T-helper 17 cell (primary cell): ENCODE results near the gene CYP4F8. TPM values are rescaled to one million over a fixed set of nuclear protein-coding genes. Genes with fewer than 3 reads are reported as not detected.
A peak's percentile ranks its signal among the peaks of the same experiment; 100 is the strongest.

Experiments
- ATAC-seq: fragments of 150-1000 bp; cut with Tn5 transposase; 2 replicates; pipeline ENCODE4 v1.10.0; 2021; ENCODE audit warnings: mild to moderate bottlenecking, moderate library complexity
- DNase-seq, 3 donors: peaks; one replicate each; pipeline versions ENCODE4 v3.0.0 to v3.0.0-alpha.2; 2020 to 2021
- H3K9me3 ChIP-seq: one replicate; pipeline ENCODE4 v1.7.0; 2013; ENCODE audit warnings: low read length, mild to moderate bottlenecking; ENCODE audit not compliant: control insufficient read depth, poor library complexity, severe bottlenecking
- H3K27ac Mint-ChIP-seq: one replicate; pipeline ENCODE4 v1.8.0; 2022; ENCODE audit warnings: mild to moderate bottlenecking, moderate library complexity, mixed read lengths
- H3K27me3 Mint-ChIP-seq: one replicate; pipeline ENCODE4 v1.8.0; 2022; ENCODE audit warnings: mixed read lengths
- H3K36me3 Mint-ChIP-seq: one replicate; pipeline ENCODE4 v1.8.0; 2022; ENCODE audit warnings: low read depth, mixed read lengths
- H3K4me1 Mint-ChIP-seq: one replicate; pipeline ENCODE4 v1.8.0; 2022; ENCODE audit warnings: mild to moderate bottlenecking, mixed read lengths
- H3K4me3 Mint-ChIP-seq: one replicate; pipeline ENCODE4 v1.8.0; 2022; ENCODE audit warnings: mild to moderate bottlenecking, moderate library complexity, mixed read lengths
- total RNA-seq, 4 donors: library from RNA in 2 of 4; stranded (reverse) in 2 of 4; gene quantifications; one replicate each; pipeline ENCODE4 v1.2.3 and lab custom pipeline; 2022 to 2026

CYP4F8 gene
- total RNA-seq, 2 donors from 2014 or later: not detected

DNA sequence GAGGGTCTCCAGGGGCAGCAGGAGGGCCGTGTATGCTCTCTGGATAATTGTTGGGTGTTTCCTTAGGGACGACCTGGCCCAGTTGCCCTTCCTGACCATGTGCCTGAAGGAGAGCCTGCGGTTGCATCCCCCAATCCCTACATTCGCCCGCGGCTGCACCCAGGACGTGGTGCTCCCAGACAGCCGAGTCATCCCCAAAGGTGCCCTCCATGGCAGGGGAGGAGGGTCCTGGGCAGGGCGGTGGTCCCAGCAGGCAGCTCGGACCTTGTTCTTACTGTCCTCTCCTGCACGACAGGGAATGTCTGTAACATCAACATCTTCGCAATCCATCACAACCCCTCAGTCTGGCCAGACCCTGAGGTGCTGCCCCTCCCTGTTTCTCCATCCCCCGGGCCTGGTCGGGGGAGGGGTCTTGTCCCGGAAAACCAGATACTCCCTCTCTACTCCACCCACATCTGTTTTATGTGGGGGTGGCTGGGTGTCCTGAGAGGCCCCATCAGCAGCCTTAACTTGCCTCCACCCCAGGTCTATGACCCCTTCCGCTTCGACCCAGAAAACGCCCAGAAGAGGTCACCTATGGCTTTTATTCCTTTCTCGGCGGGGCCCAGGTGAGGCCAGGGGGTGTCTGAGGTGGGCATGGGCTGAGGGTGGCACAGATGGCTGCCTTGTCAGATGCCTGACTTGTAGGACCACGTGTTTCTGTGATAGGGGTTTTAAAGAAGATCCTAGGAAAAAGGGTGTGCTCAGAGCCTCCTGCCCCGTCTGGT lies 13.4 kb downstream of the CYP4F8 start:
- ATAC-seq (no peak), DNase-seq (no peak)
- Mint-ChIP-seq H3K4me1 (peaks cover 5% of the 10 kb centered on the region), H3K36me3 (no peaks in the 10 kb centered on the region), H3K27me3 (peaks cover 22% of the 10 kb centered on the region), H3K27ac (no peak overlapping the region), H3K4me3 (no peak overlapping the region)
- no peaks in the 10 kb centered on the region for H3K9me3 ChIP-seq

- no peaks in the 10 kb centered on the region for H3K9me3 ChIP-seq
Observed at GRCh38 chr19:15629003-15629880, 14.2 kb downstream of the CYP4F8 start.

DNA sequence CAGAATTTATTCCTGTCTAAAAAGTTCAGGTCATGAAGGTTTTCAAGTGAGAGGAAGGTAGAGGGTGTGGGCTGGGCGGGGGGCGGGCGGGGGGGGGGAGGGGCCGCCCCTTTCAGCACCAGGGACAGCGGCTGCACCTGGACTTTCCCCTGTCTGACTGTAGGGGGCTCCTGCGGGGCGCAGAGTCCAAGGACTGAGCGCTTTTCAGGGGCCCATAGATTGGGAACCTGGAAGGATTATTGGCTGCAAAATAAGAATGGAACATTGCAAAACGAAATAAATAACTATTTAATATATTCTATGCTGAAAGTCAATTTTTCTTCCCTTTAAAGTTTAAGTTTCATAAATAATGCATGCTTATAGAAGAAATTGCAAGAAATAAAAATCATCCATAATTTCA lies 16.8 kb downstream of the CYP4F8 start:
- peaks cover 20% of the 10 kb centered on the region for H3K27me3 Mint-ChIP-seq
- H3K9me3 ChIP-seq: no peaks in the 10 kb centered on the region
- no peak overlapping the region for H3K4me3 Mint-ChIP-seq
- H3K36me3 Mint-ChIP-seq: no peaks in the 10 kb centered on the region
- ATAC-seq (no peak), DNase-seq (peak in 2 of 3 donors; percentile 24 to 30)
- peaks cover 12% of the 10 kb centered on the region for H3K4me1 Mint-ChIP-seq
- H3K27ac Mint-ChIP-seq: no peak overlapping the region

More at GRCh38 chr19:15629003-15629880, 14.2 kb downstream of the CYP4F8 start:
- ATAC-seq (peak; percentile 99), DNase-seq (peak; percentile 74 to 94 (median 78))
- Mint-ChIP-seq H3K4me1 (peaks cover 8% of the 10 kb centered on the region), H3K27me3 (peaks cover 16% of the 10 kb centered on the region), H3K36me3 (no peaks in the 10 kb centered on the region), H3K27ac (no peak overlapping the region), H3K4me3 (no peak overlapping the region)

DNA sequence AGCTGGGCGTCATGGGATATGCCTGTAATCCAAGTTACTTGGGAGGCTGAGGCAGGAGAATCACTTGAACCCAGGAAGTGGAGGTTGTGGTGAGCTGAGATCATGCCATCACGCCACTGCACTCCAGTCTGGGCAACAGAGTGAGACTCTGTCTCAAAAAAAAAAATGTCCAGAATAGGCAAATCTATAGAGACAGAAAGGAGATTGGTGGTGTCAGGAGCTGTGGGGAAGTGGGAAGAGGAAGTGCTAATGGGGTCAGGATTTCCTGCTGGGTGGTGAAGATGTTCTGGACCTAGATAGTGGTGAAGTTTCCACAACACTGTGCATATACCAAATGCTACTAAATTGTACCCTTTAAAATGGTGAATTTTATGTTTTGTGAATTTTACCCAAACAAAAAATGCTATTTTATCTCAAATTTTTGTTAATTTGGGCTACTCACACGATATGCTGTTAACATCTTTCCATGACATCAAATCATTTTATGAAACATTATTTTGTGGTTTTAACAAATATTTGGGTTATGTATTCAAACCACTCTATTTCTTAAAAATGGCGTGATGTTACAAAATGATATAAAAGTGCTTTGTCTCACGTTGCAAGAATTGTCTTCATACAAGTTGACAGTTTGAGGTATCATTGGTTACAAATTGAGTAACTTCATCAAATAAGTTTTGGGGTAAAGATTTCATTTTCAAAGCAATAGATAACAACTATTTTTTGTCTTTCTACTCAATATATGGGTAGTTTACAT lies 18.2 kb downstream of the CYP4F8 start:
- no peak for DNase-seq
- no peaks in the 10 kb centered on the region for H3K9me3 ChIP-seq
- no peak for ATAC-seq
- peaks cover 12% of the 10 kb centered on the region for H3K4me1 Mint-ChIP-seq
- peak overlapping the region; percentile 44 for H3K4me3 Mint-ChIP-seq
- H3K36me3 Mint-ChIP-seq: no peaks in the 10 kb centered on the region
- no peak overlapping the region for H3K27ac Mint-ChIP-seq
- H3K27me3 Mint-ChIP-seq: peaks cover 28% of the 10 kb centered on the region

- no peak for ATAC-seq
- no peak overlapping the region for H3K27ac Mint-ChIP-seq
- H3K36me3 Mint-ChIP-seq: no peaks in the 10 kb centered on the region
- H3K4me3 Mint-ChIP-seq: no peak overlapping the region
- peaks cover 29% of the 10 kb centered on the region for H3K27me3 Mint-ChIP-seq
- DNase-seq: no peak
- peaks cover 12% of the 10 kb centered on the region for H3K4me1 Mint-ChIP-seq
- H3K9me3 ChIP-seq: no peaks in the 10 kb centered on the region
Observed at GRCh38 chr19:15634105-15634504, 19.1 kb downstream of the CYP4F8 start.

DNA sequence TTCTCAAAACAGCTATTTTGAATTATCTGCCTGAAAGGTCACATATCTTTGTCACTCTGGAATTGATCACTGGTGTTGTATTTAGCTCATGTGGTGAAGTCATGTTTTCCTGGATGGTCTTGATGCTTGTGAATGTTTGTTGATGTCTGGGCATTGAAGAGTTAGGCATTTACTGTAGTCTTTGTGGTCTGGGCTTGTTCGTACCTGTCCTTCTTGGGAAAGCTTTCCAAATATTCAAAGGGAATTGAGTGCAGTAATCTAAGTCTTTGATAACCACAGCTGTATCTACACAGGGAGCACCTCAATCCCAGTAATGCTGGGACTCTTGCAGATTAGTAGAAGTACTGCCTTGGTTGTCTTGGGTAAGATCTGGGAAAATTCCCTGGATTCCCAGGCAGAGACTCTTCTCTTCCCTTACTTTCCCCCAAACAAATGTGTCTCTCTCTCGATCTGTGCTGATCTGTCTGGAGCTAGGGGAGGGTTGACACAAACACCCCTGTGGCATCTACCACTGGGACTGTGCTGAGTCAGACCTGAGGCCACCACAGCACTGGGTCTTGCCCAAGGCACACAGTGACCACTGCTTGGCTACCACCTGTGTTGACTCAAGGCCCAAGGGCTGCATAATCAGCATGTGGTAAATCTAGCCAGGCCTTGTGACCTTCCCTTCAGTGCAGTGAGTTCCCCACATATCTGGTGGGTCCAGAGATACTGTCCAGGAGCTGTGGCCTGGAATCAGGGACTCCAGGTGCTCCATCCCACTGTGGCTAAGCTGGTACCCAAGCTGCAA lies 20.2 kb downstream of the CYP4F8 start:
- ATAC-seq (no peak), DNase-seq (no peak)
- H3K27me3 Mint-ChIP-seq: peaks cover 40% of the 10 kb centered on the region
- H3K4me3 Mint-ChIP-seq: no peak overlapping the region
- H3K9me3 ChIP-seq: no peaks in the 10 kb centered on the region
- H3K4me1 Mint-ChIP-seq: peaks cover 12% of the 10 kb centered on the region
- no peak overlapping the region for H3K27ac Mint-ChIP-seq
- H3K36me3 Mint-ChIP-seq: no peaks in the 10 kb centered on the region

GRCh38 chr19:15636026-15636425 lies 21.0 kb downstream of the CYP4F8 start:
- H3K4me3 Mint-ChIP-seq: no peak overlapping the region
- no peak for ATAC-seq

GRCh38 chr19:15639596-15639995 lies 24.6 kb downstream of the CYP4F8 start:
- H3K9me3 ChIP-seq: no peaks in the 10 kb centered on the region
- ATAC-seq (no peak), DNase-seq (no peak)
- Mint-ChIP-seq H3K4me3 (no peak overlapping the region), H3K27ac (no peak overlapping the region), H3K36me3 (no peaks in the 10 kb centered on the region), H3K27me3 (peaks cover 34% of the 10 kb centered on the region), H3K4me1 (peaks cover under 1% of the 10 kb centered on the region)

More at GRCh38 chr19:15636026-15636425, 21.0 kb downstream of the CYP4F8 start:
- H3K9me3 ChIP-seq: no peaks in the 10 kb centered on the region
- Mint-ChIP-seq H3K27ac (no peak overlapping the region), H3K36me3 (no peaks in the 10 kb centered on the region), H3K27me3 (peaks cover 37% of the 10 kb centered on the region), H3K4me1 (peaks cover 12% of the 10 kb centered on the region)
- no peak for DNase-seq

- peaks cover 26% of the 10 kb centered on the region for H3K27me3 Mint-ChIP-seq
- no peaks in the 10 kb centered on the region for H3K9me3 ChIP-seq
- H3K36me3 Mint-ChIP-seq: no peaks in the 10 kb centered on the region
- DNase-seq: no peak
- H3K27ac Mint-ChIP-seq: no peak within 1 kb of the TSS
- H3K4me1 Mint-ChIP-seq: no peaks in the 10 kb centered on the region
- no peak within 1 kb of the TSS for H3K4me3 Mint-ChIP-seq
- ATAC-seq: no peak
Observed at GRCh38 chr19:15640294-15640903, 25.4 kb downstream of the CYP4F8 start, which contains the start of gene CYP4F3. TSS of gene CYP4F3 (plus strand) at chr19:15640897. CDS start at chr19:15641416, 519 bp downstream.

GRCh38 chr19:15640904-15641597 lies 26.0 kb downstream of the CYP4F8 start:
- no peaks in the 10 kb centered on the region for H3K4me1 Mint-ChIP-seq
- no peak overlapping the region for H3K4me3 Mint-ChIP-seq
- no peak overlapping the region for H3K27ac Mint-ChIP-seq
- DNase-seq (no peak), ATAC-seq (no peak)
- no peaks in the 10 kb centered on the region for H3K36me3 Mint-ChIP-seq
- H3K27me3 Mint-ChIP-seq: peaks cover 25% of the 10 kb centered on the region
- H3K9me3 ChIP-seq: no peaks in the 10 kb centered on the region

DNA sequence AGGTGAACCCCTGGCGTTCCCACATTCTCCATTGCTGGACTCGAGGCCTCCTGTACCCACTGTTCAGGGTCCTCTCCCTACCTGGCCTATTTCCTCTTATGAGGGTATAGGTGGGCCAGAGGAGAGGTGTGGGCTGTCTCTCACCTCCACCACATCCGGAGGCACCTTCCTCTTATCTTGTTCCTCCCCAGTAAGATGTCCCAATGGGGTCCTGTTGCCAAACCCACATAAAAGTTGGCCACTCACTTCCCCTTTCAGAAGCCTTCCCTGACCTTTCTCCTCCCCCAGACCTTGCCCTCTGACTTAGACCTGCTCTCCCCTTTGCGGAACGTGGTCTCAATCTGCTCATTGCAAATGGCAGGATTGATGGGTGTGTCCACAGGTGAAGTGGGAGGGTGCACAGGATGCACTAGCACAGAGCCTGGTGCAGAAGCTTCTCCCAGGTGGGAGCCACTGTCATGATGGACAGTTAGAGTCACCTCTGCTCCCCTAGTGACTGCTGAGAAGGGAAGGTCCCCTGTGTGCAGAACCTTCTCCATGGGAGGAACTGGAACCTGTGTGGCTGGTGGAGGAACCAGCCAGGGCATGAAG lies 27.0 kb downstream of the CYP4F8 start:
- Mint-ChIP-seq H3K4me3 (no peak overlapping the region), H3K27me3 (peaks cover 29% of the 10 kb centered on the region), H3K27ac (no peak overlapping the region), H3K36me3 (no peaks in the 10 kb centered on the region), H3K4me1 (no peaks in the 10 kb centered on the region)
- no peaks in the 10 kb centered on the region for H3K9me3 ChIP-seq
- DNase-seq: no peak
- ATAC-seq: no peak
